HepG2 (cell line): ENCODE results near the gene GMPPB. TPM values are rescaled to one million over a fixed set of nuclear protein-coding genes. Genes with fewer than 3 reads are reported as not detected.

Experiments used
- ATAC-seq: fragments of 200-7000 bp; cut with Tn5 transposase; 3 replicates; pipeline ENCODE4 v1.9.1; 2020; ENCODE audit warnings: mild to moderate bottlenecking, moderate library complexity
- BruUV-seq: library from RNA; stranded (reverse); fragments of 400-500 nt; replicated peaks from 2 replicates; lab custom pipeline; 2021; lab: Mats Ljungman, UMichigan
- CTCF ChIA-PET: fragments of 300-600 bp; formaldehyde crosslinking; extraction: SDS; loops from one replicate; lab custom pipeline; 2021; ENCODE audit warnings: low total read pairs, inconsistent platforms, low intra/inter-chr PET ratio; lab: Yijun Ruan, JAX
- POLR2A ChIA-PET: fragments of 350-600 bp; sonication (Branson Sonifier 250); formaldehyde crosslinking; loops from one replicate; lab custom pipeline; 2020; ENCODE audit warnings: antibody characterized with exemption, inconsistent platforms; lab: Yijun Ruan, JAX
- DNase-seq: peaks from one replicate; pipeline ENCODE4 v3.0.0-alpha.2; 2015; ENCODE audit warnings: low spot score
- FAIRE-seq: peaks from 3 replicates; lab custom pipeline; 2011; peaks lifted over from hg19 to GRCh38; lab: Jason Lieb, UNC
- H2AFZ ChIP-seq: one replicate; pipeline ENCODE4 v1.6.1; 2011; ENCODE audit warnings: low read length, inconsistent platforms
- H3K27ac ChIP-seq: fragments of 300-600 bp; 3 replicates; pipeline ENCODE4 v1.8.0; 2011; ENCODE audit warnings: mixed run types, mild to moderate bottlenecking, mixed read lengths, low read length, inconsistent platforms; ENCODE audit not compliant: insufficient read depth; ENCODE audit errors: extremely low read length
- H3K27me3 ChIP-seq, 2 experiments: fragments of 200-600 bp in 1 of 2; 2 replicates in 1 of 2; 3 replicates in 1 of 2; pipeline versions ENCODE4 v1.6.0 to v1.8.0; 2011; ENCODE audit warnings: low read length in 2 of 2, mild to moderate bottlenecking in 2 of 2, moderate library complexity in 2 of 2, inconsistent platforms in 1 of 2; ENCODE audit not compliant: insufficient read depth in 2 of 2, control insufficient read depth in 1 of 2
- H3K36me3 ChIP-seq, 2 experiments: fragments of 200-600 bp in 1 of 2; replicated peaks in 1 of 2; 2 replicates in 1 of 2; 3 replicates in 1 of 2; pipeline versions ENCODE4 v1.5.1 to v1.8.0; 2011; ENCODE audit warnings: low read length in 2 of 2, inconsistent platforms in 1 of 2; ENCODE audit not compliant: insufficient read depth in 2 of 2, control insufficient read depth in 1 of 2
- H3K4me1 ChIP-seq: 2 replicates; pipeline ENCODE4 v1.5.1; 2012; ENCODE audit warnings: low read length, inconsistent platforms; ENCODE audit not compliant: insufficient read depth
- H3K4me2 ChIP-seq: 2 replicates; pipeline ENCODE4 v1.6.0; 2011; ENCODE audit warnings: low read depth, low read length, inconsistent platforms
- H3K4me3 ChIP-seq, 3 experiments: fragments of 200-600 bp in 1 of 3; sonication (generic), shearing (Covaris generic) in 1 of 3; replicated peaks in 1 of 3; 2 replicates each; pipeline ENCODE4 v1.5.1; 2011 to 2016; ENCODE audit warnings: low read length in 3 of 3, inconsistent platforms in 2 of 3, low read depth in 2 of 3, mild to moderate bottlenecking in 2 of 3, control low read depth in 1 of 3, mixed read lengths in 1 of 3; ENCODE audit not compliant: insufficient read depth in 1 of 3
- H3K79me2 ChIP-seq: one replicate; pipeline ENCODE4 v1.6.1; 2011; ENCODE audit warnings: low read length, inconsistent platforms; ENCODE audit not compliant: insufficient read depth
- H3K9ac ChIP-seq: 2 replicates; pipeline ENCODE4 v1.6.0; 2011; ENCODE audit warnings: mild to moderate bottlenecking, low read depth, low read length, inconsistent platforms; ENCODE audit not compliant: insufficient read depth
- H3K9me3 ChIP-seq: 2 replicates; pipeline ENCODE4 v1.5.1; 2012; ENCODE audit warnings: mild to moderate bottlenecking, low read length
- H4K20me1 ChIP-seq: 2 replicates; pipeline ENCODE4 v1.6.0; 2011; ENCODE audit warnings: inconsistent platforms, mild to moderate bottlenecking, low read length, moderate library complexity; ENCODE audit not compliant: insufficient read depth
- CEBPB ChIP-seq: IDR thresholded peaks from 2 replicates; pipeline ENCODE4 v1.6.1; 2011; ENCODE audit warnings: low read depth, low read length, improper control_type of control experiment, borderline replicate concordance
- ESRRA ChIP-seq: sonication (generic); formaldehyde crosslinking; IDR thresholded peaks from 2 replicates; pipeline ENCODE4 v1.5.1; 2020; ENCODE audit warnings: mild to moderate bottlenecking, low read depth, missing genetic modification reagents
- HNF4G ChIP-seq, 2 experiments: sonication (generic) in 1 of 2; formaldehyde crosslinking in 1 of 2; IDR thresholded peaks; 2 replicates each; pipeline versions ENCODE4 v1.4.0 to v1.6.1; 2011 to 2020; ENCODE audit warnings: borderline replicate concordance in 2 of 2, low read depth in 2 of 2, mild to moderate bottlenecking in 2 of 2, low read length in 1 of 2, missing genetic modification reagents in 1 of 2, moderate library complexity in 1 of 2
- HNRNPH1 ChIP-seq: fragments of 200-400 bp; formaldehyde crosslinking; optimal IDR thresholded peaks from 2 replicates; pipeline ENCODE3; 2017; ENCODE audit warnings: mild to moderate bottlenecking, low read depth, low read length
- HNRNPK ChIP-seq: fragments of 200-400 bp; formaldehyde crosslinking; IDR thresholded peaks from 2 replicates; pipeline ENCODE4 v1.6.1; 2018; ENCODE audit warnings: low read length, low read depth, moderate library complexity, mild to moderate bottlenecking; ENCODE audit not compliant: poor library complexity, severe bottlenecking
- KLF15 ChIP-seq: sonication (generic); formaldehyde crosslinking; IDR thresholded peaks from 2 replicates; pipeline ENCODE4 v1.8.1; 2023; ENCODE audit warnings: borderline replicate concordance, mild to moderate bottlenecking, inconsistent platforms, missing genetic modification reagents, mixed read lengths
- POLR2A ChIP-seq, 2 experiments: IDR thresholded peaks; 2 replicates each; pipeline ENCODE4 v1.6.1; 2011; ENCODE audit warnings: low read depth in 2 of 2, low read length in 2 of 2, mild to moderate bottlenecking in 1 of 2, moderate library complexity in 1 of 2; ENCODE audit not compliant: insufficient read depth in 1 of 2
- POLR2AphosphoS5 ChIP-seq: IDR thresholded peaks from 2 replicates; pipeline ENCODE4 v1.6.1; 2012; ENCODE audit warnings: low read depth, low read length
- POLR2G ChIP-seq: fragments of 200-400 bp; formaldehyde crosslinking; IDR thresholded peaks from 2 replicates; pipeline ENCODE4 v1.6.1; 2018; ENCODE audit warnings: mild to moderate bottlenecking, low read depth, low read length, moderate library complexity
- SAFB2 ChIP-seq: sonication (generic); formaldehyde crosslinking; IDR thresholded peaks from 2 replicates; pipeline ENCODE4 v1.5.1; 2020; ENCODE audit warnings: missing genetic modification reagents, low read depth, mild to moderate bottlenecking, borderline replicate concordance
- ZBTB38 ChIP-seq: sonication (generic); formaldehyde crosslinking; IDR thresholded peaks from 2 replicates; pipeline ENCODE4 v1.5.1; 2020; ENCODE audit warnings: mild to moderate bottlenecking, missing genetic modification reagents
- ZNF34 ChIP-seq: sonication (generic); formaldehyde crosslinking; IDR thresholded peaks from 2 replicates; pipeline ENCODE4 v1.4.0; 2020; ENCODE audit warnings: mild to moderate bottlenecking, missing genetic modification reagents, borderline replicate concordance
- WGBS: methylation state at CpG from one replicate; pipeline ENCODE4 v1.1.6; 2017; ENCODE audit warnings: low lambda C conversion rate; 5-methylcytosine and 5-hydroxymethylcytosine counted together
- in situ Hi-C: cut with HindIII; loops from 2 replicates; pipeline ENCODE4 v1.10.0; 2017; ENCODE audit warnings: low pct_unique_long_range_greater_than_20kb; ENCODE audit not compliant: extremely low pct_ligation_motif_present
- intact Hi-C: fragments of 100-400 bp; cut with micrococcal nuclease; formaldehyde crosslinking; loops from one replicate; pipeline ENCODE4 v1.10.0; 2022; ENCODE audit not compliant: unreplicated experiment
- polyA plus RNA-seq, 8 experiments: library from polyadenylated mRNA; depleted of rRNA in 3 of 8; stranded (reverse) in 7 of 8; unstranded in 1 of 8; fragments of >200 nt; fragmentation: Illumina TruSeq in 4 of 8; extraction: Trizol in 4 of 8; gene quantifications; 2 replicates each; pipeline versions ENCODE4 v1.2.1 to v1.2.3, GENCODE V29; 2011 to 2016; ENCODE audit warnings: low read depth in 4 of 8, missing spikeins in 1 of 8, mixed read lengths in 1 of 8; ENCODE audit not compliant: insufficient read depth in 1 of 8
- total RNA-seq, 5 experiments: library from RNA; depleted of rRNA; stranded (reverse); fragments of >200 nt; fragmentation: Illumina TruSeq; extraction: Trizol; gene quantifications; 2 replicates each; pipeline ENCODE4 v1.2.3, GENCODE V29; 2016; ENCODE audit warnings: low read depth in 1 of 5
- TF ChIP-seq, protein P1 (sequence below): sonication (generic); formaldehyde crosslinking; IDR thresholded peaks from 2 replicates; pipeline ENCODE4 v1.9.0; 2021; ENCODE audit warnings: missing genetic modification reagents, mild to moderate bottlenecking, borderline replicate concordance
- TF ChIP-seq, protein P2 (sequence below), 2 experiments: IDR thresholded peaks; 2 replicates each; pipeline ENCODE4 v1.6.1; 2011 to 2012; ENCODE audit warnings: low read length in 2 of 2, borderline replicate concordance in 1 of 2, low read depth in 1 of 2, mild to moderate bottlenecking in 1 of 2, moderate library complexity in 1 of 2
- TF ChIP-seq, protein P3 (sequence below): sonication (generic); formaldehyde crosslinking; IDR thresholded peaks from 2 replicates; pipeline ENCODE4 v1.4.0; 2020; ENCODE audit warnings: mild to moderate bottlenecking, missing genetic modification reagents

The GMPPB gene
- total and polyA plus RNA-seq, 2 of the 13 experiments (the other 11 are each of a cell fraction or from before 2014, with no cell fraction given), result 6.5 to 23.1 TPM

DNA sequence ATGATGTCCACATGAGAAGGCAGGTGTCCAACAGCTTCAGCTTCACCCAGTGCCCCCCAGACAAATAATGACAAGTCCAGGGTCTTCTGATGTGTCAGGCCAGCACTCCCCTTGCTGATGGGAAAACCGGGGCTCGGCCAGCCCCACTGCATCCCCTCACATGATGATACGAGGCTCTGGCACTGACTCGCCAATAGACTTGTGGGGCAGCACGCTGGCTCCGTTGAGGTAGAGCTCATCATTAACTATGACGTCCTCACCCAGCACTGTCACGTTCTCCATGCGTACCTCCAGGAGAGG lies 2.2 kb downstream of the GMPPB start:
- ChIA-PET POLR2A (no interaction called here), CTCF (no interaction called here)
- BruUV-seq, result no TSS peak
- H3K79me2 ChIP-seq, result peaks cover 13% of the 10 kb centered on the region
- H3K9me3 ChIP-seq, result no peaks in the 10 kb centered on the region
- H2AFZ ChIP-seq, result no peak overlapping the region
- H4K20me1 ChIP-seq, result no peaks in the 10 kb centered on the region
- H3K27ac ChIP-seq, result no peak overlapping the region
- H3K4me2 ChIP-seq, result no peak overlapping the region
- TF ChIP-seq, protein P1, sequence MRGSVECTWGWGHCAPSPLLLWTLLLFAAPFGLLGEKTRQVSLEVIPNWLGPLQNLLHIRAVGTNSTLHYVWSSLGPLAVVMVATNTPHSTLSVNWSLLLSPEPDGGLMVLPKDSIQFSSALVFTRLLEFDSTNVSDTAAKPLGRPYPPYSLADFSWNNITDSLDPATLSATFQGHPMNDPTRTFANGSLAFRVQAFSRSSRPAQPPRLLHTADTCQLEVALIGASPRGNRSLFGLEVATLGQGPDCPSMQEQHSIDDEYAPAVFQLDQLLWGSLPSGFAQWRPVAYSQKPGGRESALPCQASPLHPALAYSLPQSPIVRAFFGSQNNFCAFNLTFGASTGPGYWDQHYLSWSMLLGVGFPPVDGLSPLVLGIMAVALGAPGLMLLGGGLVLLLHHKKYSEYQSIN, result no peak
- TF ChIP-seq HNF4G (IDR thresholded peaks at IDR 0.05; ENCODE audit: borderline replicate concordance, low read depth, low read length), result no peak
- TF ChIP-seq HNF4G (CRISPR knock-in tag; IDR thresholded peaks at IDR 0.05; ENCODE audit: borderline replicate concordance, low read depth), result no peak
- 0 out of 2 replicates have a peak, but pooled peaks have one; percentile 18 for TF ChIP-seq POLR2AphosphoS5
- no peak for TF ChIP-seq ESRRA (CRISPR knock-in tag)
- no peak for TF ChIP-seq ZBTB38 (CRISPR knock-in tag)
- TF ChIP-seq CEBPB, result no peak
- TF ChIP-seq, protein P2, sequence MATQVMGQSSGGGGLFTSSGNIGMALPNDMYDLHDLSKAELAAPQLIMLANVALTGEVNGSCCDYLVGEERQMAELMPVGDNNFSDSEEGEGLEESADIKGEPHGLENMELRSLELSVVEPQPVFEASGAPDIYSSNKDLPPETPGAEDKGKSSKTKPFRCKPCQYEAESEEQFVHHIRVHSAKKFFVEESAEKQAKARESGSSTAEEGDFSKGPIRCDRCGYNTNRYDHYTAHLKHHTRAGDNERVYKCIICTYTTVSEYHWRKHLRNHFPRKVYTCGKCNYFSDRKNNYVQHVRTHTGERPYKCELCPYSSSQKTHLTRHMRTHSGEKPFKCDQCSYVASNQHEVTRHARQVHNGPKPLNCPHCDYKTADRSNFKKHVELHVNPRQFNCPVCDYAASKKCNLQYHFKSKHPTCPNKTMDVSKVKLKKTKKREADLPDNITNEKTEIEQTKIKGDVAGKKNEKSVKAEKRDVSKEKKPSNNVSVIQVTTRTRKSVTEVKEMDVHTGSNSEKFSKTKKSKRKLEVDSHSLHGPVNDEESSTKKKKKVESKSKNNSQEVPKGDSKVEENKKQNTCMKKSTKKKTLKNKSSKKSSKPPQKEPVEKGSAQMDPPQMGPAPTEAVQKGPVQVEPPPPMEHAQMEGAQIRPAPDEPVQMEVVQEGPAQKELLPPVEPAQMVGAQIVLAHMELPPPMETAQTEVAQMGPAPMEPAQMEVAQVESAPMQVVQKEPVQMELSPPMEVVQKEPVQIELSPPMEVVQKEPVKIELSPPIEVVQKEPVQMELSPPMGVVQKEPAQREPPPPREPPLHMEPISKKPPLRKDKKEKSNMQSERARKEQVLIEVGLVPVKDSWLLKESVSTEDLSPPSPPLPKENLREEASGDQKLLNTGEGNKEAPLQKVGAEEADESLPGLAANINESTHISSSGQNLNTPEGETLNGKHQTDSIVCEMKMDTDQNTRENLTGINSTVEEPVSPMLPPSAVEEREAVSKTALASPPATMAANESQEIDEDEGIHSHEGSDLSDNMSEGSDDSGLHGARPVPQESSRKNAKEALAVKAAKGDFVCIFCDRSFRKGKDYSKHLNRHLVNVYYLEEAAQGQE (IDR thresholded peaks at IDR 0.05; ENCODE audit: borderline replicate concordance in 1 of 2, low read depth in 1 of 2, low read length in 2 of 2), result no peak
- TF ChIP-seq, protein P3, sequence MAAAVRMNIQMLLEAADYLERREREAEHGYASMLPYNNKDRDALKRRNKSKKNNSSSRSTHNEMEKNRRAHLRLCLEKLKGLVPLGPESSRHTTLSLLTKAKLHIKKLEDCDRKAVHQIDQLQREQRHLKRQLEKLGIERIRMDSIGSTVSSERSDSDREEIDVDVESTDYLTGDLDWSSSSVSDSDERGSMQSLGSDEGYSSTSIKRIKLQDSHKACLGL (CRISPR knock-in tag), result no peak
- TF ChIP-seq HNRNPH1, result no peak
- no peak for TF ChIP-seq HNRNPK
- TF ChIP-seq SAFB2, result no peak
- no peak for TF ChIP-seq ZNF34 (CRISPR knock-in tag)
- 0 out of 4 replicates have a peak, but pooled peaks of 1 of the 2 experiments have one; percentile 10 for TF ChIP-seq POLR2A (IDR thresholded peaks at IDR 0.05; ENCODE audit: insufficient read depth in 1 of 2, low read depth in 2 of 2, low read length in 2 of 2)
- TF ChIP-seq POLR2G, result 0 out of 2 replicates have a peak, but pooled peaks have one; percentile 1
- no peak for TF ChIP-seq KLF15 (CRISPR knock-in tag)
- peaks cover 11 to 25% of the 10 kb centered on the region in 2 experiments for H3K36me3 ChIP-seq
- no peak for ATAC-seq
- no peaks in the 10 kb centered on the region for H3K27me3 ChIP-seq
- in situ Hi-C loops (no loop called here), intact Hi-C loops (no loop called here)
- H3K9ac ChIP-seq, result no peak overlapping the region
- FAIRE-seq, result no peak
- WGBS, result 99% methylated on average over 9 of the region's 9 CpGs
- DNase-seq, result no peak
- no peak overlapping the region for H3K4me3 ChIP-seq
- peaks cover 21% of the 10 kb centered on the region for H3K4me1 ChIP-seq
